SW480 (cell line): Measurements from ENCODE around the gene C2orf81.
"Not testable (repeated sequence)": the region's sequence is repeated elsewhere in the genome, so short reads cannot be mapped to it uniquely, and the experiment has no call there.

Source experiments
- DNase-seq: peaks from one replicate; pipeline ENCODE4 v3.0.0-alpha.2; 2016; ENCODE audit warnings: low spot score

The C2orf81 gene

GRCh38 chr2:74421221-74421870 is at the start of gene C2orf81, which contains the start of gene WDR54:
TSS of gene C2orf81 (minus strand) at chr2:74421619. CDS start at chr2:74421560, 59 bp downstream.
TSS of gene WDR54 (plus strand) at chr2:74421730. CDS start at chr2:74422154, 424 bp downstream.
- peak; percentile 95 for DNase-seq

DNA sequence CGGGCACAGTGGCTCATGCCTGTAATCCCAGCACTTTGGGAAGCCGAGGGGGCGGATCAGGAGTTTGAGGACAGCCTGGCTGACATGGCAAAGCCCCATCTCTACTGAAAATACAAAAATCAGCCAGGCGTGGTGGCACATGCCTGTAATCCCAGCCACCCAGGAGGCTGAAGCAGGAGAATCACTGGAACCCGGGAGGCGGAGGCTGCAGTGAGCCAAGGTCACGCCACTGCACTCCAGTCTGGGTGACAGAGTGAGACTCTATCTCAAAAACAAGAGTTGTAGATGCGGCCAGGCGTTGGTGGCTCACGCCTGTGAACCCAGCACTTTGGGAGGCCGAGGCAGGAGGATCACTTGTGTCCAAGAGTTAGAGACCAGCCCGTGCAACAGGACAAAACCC is 49.3 kb upstream of the C2orf81 start:
- DNase-seq: not testable (repeated sequence)

GRCh38 chr2:74464406-74464805 is 43.0 kb upstream of the C2orf81 start:
- no peak for DNase-seq

DNA sequence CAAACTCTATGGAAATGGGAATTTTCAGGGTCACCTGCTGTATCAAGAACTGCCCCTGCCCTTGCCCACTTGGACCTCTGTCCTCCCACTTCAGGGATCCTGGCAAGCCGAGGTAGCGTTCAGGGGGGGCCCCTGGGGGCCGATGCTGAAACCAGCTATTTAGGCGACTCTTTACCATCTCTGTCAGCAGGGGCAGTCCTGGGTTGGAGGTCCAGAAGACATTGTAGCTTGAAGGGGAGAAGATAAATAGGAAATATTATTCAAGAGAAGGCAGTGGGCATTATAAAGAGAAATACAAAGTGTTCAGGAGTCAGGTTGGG is 41.3 kb upstream of the C2orf81 start:
- no peak for DNase-seq

GRCh38 chr2:74462054-74462785 is 40.8 kb upstream of the C2orf81 start:
- no peak for DNase-seq

DNA sequence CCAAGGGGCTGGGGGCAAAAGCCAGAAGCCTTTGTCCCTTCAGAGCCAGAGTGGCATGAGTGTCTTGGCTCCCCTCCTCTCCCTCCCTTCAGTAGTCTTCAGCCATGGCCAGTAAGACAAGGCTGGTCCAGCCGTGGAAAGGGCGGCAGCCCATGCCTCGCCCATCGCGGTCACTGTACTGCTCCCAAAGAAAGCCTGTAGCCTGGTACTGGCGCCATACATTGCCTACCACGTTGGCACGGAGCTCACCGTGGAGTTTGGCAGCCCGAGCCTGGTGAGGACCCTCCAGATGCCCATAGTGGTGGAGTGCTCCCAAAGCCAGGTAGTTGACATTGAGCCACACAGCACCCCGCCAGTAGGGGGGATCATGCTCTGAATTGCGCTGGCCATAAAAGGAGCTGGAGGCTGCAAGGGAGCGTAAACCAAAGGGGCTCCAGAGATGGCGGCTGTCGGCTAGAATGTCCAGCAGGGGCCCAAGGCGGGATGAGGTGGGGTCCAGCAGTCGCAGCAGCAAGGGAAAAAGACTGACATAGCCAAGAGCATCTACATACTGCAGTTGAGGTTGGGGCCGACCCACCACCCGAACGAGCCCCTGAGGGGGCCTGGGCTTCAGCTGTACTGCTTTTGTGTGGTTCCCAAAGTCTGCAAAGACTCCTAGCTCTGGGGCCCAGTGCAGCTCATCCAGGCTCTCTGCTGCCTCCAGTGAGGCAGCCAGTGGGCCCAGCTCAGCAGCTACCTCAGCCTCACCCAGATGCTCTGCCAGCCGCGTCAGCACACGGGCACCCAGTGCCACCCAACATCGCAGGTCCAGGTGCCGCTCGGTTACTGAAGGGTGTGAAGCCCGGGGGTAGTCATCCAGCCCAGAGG is 40.0 kb upstream of the C2orf81 start:
- DNase-seq: no peak

GRCh38 chr2:74460187-74460586 is 38.8 kb upstream of the C2orf81 start:
- DNase-seq: not testable (repeated sequence)

DNA sequence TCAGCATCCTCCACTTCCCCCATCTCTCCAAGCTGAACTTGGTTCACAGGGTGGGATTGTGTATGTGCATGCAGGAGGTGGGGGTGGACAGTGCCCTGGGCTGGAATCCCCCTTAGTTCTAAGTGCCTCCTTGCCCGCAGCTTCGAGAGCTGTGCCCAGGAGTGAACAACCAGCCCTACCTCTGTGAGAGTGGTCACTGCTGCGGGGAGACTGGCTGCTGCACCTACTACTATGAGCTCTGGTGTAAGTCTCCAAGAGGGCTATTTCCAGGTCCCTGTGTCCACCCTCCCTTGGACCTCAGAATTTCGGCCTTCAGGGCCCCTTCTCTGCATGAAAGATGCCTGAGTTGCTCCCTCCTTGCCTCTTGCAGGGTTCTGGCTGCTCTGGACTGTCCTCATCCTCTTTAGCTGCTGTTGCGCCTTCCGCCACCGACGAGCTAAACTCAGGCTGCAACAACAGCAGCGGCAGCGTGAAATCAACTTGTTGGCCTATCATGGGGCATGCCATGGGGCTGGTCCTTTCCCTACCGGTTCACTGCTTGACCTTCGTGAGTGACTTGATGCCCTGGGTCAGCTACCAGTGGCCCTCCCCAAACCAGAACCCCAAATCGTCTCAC is 38.2 kb upstream of the C2orf81 start:
- not testable (repeated sequence) for DNase-seq

- no peak for DNase-seq
These were observed 37.5 kb upstream of the C2orf81 start for GRCh38 chr2:74458938-74459363.

DNA sequence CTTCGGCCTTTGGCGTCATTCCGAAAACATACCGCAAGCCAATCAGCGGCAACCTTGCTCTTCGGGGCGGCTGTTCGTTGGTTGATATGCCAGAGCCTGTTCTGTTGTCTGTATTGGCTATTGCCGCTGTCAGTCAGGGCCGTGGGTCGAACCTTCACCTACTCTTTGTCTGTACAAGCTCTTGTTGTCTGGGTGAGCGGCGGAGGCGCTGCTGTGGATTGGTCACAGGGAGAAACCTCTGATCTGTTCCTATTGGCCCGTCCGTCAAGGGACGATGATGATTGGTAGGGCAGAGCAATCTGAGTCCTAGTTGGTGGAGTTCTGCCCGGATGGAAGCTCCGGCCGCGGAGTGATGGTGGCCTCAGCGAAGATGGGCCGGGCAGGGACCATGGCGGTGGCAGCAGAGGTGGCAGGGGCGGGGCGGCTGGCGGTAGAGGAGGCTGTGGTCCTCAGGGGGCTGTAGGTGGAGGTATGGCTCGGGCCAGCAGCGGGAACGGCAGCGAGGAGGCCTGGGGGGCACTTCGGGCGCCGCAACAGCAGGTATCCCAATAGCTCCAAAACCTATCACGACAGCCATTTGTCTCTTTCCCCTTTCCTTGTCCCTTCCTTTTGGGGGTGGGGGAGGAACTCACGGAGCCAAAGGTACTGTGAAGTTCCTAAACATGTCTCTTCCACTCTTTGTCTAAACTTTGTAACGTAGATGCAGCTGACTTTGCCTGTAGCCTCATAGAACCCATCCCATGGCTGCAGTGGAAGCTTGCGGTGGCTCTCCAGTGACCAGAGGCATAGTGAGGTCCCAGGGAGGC is 36.9 kb upstream of the C2orf81 start, which contains the start of gene WBP1:
Gene WBP1, plus strand, starts transcription at position 307 of the 806 bp plus-strand sequence. Its CDS starts 165 bp downstream, at position 472.
- DNase-seq: peak; percentile 100

DNA sequence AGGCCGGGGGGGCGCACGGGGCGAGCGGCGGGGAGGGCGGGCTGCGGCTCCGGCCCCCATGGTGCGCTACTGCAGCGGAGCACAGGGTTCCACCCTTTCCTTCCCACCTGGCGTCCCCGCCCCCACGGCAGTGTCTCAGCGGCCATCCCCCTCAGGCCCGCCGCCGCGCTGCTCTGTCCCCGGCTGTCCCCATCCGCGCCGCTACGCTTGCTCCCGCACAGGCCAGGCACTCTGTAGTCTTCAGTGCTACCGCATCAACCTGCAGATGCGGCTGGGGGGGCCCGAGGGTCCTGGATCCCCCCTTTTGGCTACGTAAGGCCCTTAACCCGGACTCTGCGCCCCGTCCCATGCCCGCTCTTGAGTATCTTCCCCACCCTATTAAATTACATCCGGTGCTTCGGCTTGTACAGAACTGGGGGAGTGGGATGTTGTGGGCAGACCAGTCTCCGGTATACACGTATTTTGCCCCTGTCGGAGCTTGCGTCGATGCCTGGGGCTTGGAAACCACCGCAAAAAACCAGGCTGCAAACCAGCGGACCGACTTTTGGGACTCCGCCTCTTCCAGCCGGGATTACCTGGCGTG is 36.2 kb upstream of the C2orf81 start:
- DNase-seq: peak; percentile 84

DNA sequence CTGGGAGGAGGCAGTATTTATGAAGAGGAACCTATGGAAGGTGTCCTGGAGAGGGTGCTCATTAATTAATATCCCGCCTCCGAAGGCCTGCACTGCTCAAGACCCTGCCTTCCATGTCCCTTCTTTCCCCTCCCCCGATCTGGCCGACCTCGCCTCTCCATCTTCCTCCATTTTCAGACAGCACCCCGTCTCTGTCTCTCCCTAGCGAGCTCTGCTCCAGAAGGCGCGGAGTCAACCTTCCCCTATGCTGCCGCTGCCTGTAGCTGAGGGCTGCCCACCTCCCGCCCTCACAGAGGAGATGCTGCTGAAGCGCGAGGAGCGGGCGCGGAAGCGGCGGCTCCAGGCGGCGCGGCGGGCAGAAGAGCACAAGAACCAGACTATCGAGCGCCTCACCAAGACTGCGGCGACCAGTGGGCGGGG is 35.7 kb upstream of the C2orf81 start:
- no peak for DNase-seq

DNA sequence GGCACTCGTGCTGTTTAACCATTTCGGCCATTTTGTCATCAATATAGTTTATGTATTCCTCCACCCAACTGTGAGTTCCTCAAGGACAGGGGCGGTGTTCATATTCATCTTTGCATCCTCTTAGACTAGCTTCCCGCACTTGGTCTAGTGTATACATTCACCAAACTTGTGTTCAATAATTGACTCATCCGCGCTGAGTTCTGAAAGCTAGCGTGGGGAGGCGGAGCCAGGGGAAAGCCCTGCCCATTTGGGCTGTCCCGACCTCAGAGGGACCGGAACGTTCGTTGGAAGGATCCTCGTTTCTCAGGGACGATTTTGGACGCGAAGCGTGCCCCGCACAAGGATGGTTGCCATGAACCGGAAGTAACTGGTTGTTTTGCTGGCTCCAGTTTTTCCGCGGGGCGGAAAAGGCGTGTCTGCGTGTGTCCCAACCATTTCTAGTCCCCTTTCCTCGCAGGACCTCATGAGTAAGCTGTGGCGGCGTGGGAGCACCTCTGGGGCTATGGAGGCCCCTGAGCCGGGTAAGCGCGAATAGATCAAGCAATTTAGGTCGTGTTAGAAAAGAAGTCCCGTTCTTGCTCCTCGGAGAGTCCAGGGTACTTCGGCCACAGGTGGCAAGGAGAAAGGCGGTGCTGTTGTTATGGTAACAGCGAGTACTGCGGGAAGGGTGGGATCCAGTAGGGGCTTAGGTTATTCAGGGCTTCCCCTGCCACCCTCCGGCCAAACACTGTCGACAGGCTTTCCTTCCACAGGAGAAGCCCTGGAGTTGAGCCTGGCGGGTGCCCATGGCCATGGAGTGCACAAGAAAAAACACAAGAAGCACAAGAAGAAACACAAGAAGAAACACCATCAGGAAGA is 33.5 kb upstream of the C2orf81 start, which contains the start of gene INO80B:
Gene INO80B, plus strand, starts transcription at position 434 of the 858 bp plus-strand sequence. Its CDS starts 30 bp downstream, at position 464.
- DNase-seq: peak; percentile 98

GRCh38 chr2:74450570-74451190 is 29.3 kb upstream of the C2orf81 start:
- no peak for DNase-seq

DNA sequence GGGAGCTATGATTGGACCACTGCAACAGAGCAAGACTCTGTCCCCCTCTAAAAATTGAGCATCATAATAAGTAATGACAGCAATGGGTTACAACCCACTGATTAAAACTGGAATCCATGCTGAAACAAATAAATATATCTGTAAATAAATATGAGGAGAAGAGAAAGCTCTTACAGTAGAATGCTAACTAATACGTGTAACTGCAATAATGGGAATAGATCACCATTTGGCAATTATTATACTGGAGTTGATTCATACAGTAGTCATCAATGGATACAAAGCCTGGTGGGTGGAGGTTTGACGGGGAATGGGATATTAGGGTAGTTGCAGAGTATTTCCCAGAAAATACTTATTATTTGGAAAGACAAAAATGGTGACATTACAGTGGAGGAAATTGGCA is 27.4 kb upstream of the C2orf81 start:
- DNase-seq: no peak

GRCh38 chr2:74447230-74447999 is 26.0 kb upstream of the C2orf81 start:
- DNase-seq: no peak

DNA sequence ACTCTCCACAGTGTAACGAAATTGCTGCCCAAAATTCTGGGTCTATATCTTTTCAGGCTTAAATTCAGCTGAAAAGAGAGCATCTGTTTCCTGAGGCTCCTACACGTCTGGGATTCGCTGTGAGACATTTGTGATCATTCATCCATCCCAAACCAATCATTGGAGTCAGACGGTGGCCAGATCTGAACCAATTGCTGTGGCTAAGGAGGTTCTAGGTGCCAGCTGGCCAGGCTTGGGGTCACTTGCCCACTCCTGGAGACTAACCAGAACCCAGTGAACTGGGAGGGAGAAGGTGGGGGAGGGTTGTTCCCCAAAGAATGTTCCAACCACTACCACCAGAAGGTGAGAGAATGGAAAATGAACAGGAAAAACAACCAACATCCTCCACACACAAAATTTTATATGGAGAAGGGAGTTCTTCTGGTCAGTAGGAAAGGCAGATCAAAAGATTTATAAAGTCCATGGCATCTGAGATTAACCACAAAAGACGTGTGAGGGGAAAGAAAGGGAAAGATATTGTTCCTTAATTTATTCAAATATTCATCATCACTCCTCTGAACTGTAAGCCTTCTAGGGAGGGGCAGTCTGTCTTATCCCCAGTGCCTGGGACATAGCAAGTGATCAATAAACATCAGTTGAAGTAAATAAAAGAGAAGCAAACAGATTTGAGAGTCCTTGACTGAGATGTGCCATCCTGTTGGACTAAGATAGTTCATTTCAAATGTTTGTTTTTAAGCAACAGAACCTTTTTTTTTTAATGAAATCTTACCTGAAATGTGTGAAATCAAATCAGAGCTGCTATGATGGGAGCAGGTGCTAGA is 23.3 kb upstream of the C2orf81 start:
- DNase-seq: peak; percentile 72
